D721Med (cell line): ENCODE results near the gene FBXO31.

Source experiments
- DNase-seq: peaks from one replicate; pipeline ENCODE4 v3.0.0; 2011; ENCODE audit warnings: low spot score; ENCODE audit not compliant: insufficient read length
- FAIRE-seq: peaks from 2 replicates; lab custom pipeline; 2011; peaks lifted over from hg19 to GRCh38; lab: Jason Lieb, UNC
- CTCF ChIP-seq: IDR thresholded peaks from 2 replicates; pipeline ENCODE4 v1.5.1; 2012; ENCODE audit warnings: mild to moderate bottlenecking, control low read depth; ENCODE audit not compliant: insufficient read depth; ENCODE audit errors: missing control alignments

The FBXO31 gene

GRCh38 chr16:87417528-87417910, 33.9 kb upstream of the FBXO31 start:
- FAIRE-seq, result no peak
- no peak for TF ChIP-seq CTCF

GRCh38 chr16:87416826-87417527, 33.4 kb upstream of the FBXO31 start:
- peak; percentile 57 for TF ChIP-seq CTCF
- DNase-seq (no peak), FAIRE-seq (no peak)

More at GRCh38 chr16:87417528-87417910, 33.9 kb upstream of the FBXO31 start:
- no peak for DNase-seq

GRCh38 chr16:87415441-87415840, 31.9 kb upstream of the FBXO31 start:
- no peak for TF ChIP-seq CTCF
- FAIRE-seq (no peak), DNase-seq (no peak)

- TF ChIP-seq CTCF, result no peak
- FAIRE-seq, result no peak
These were observed 30.7 kb upstream of the FBXO31 start for GRCh38 chr16:87414251-87414680.

GRCh38 chr16:87412996-87413421, 29.4 kb upstream of the FBXO31 start:
- TF ChIP-seq CTCF, result no peak
- no peak for DNase-seq
- no peak for FAIRE-seq

More at GRCh38 chr16:87414251-87414680, 30.7 kb upstream of the FBXO31 start:
- no peak for DNase-seq

GRCh38 chr16:87412371-87412995, 28.9 kb upstream of the FBXO31 start:
- TF ChIP-seq CTCF, result no peak
- DNase-seq, result no peak
- FAIRE-seq, result no peak
